ENCODE data around the gene C3AR1.

DNA sequence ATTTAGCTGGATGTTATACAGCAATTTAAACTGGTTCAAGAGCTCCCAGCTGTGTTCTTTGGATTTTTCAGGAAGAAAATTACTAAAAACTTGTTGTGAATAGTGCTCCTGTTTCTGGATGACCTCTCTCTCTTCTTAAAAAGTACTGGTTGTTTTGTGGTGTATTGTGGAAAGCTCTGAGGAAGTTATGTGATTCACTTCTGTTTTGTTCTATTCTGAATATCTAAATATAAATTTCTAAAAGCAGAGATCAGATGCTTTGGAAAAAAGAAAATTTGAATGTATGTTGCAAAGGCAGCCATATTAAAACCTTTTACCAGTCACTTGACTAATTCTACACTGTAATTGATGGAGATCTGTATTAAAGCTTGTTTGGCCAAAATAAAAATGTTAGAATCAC lies 3.4 kb upstream of the C3AR1 start:
- TF ChIP-seq, protein P1, sequence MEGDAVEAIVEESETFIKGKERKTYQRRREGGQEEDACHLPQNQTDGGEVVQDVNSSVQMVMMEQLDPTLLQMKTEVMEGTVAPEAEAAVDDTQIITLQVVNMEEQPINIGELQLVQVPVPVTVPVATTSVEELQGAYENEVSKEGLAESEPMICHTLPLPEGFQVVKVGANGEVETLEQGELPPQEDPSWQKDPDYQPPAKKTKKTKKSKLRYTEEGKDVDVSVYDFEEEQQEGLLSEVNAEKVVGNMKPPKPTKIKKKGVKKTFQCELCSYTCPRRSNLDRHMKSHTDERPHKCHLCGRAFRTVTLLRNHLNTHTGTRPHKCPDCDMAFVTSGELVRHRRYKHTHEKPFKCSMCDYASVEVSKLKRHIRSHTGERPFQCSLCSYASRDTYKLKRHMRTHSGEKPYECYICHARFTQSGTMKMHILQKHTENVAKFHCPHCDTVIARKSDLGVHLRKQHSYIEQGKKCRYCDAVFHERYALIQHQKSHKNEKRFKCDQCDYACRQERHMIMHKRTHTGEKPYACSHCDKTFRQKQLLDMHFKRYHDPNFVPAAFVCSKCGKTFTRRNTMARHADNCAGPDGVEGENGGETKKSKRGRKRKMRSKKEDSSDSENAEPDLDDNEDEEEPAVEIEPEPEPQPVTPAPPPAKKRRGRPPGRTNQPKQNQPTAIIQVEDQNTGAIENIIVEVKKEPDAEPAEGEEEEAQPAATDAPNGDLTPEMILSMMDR (IDR thresholded peaks at IDR 0.05), result no peak
- TF ChIP-seq POLR2A (IDR thresholded peaks at IDR 0.05; ENCODE audit: low read depth) (no peak), POLR2AphosphoS5 (IDR thresholded peaks at IDR 0.05) (no peak)
